GM21576 (cell line): Measurements from ENCODE around the gene SLC25A27.
A peak's percentile ranks its signal among the peaks of the same experiment; 100 is the strongest.
"Not testable (repeated sequence)": the region's sequence is repeated elsewhere in the genome, so short reads cannot be mapped to it uniquely, and the experiment has no call there.

Source experiments
- ATAC-seq: cut with Tn5 transposase; IDR thresholded peaks from one replicate; pipeline ENCODE4 v1.9.1; 2021; ENCODE audit warnings: mild to moderate bottlenecking, moderate library complexity; ENCODE audit not compliant: unreplicated experiment

SLC25A27 gene, protein sequence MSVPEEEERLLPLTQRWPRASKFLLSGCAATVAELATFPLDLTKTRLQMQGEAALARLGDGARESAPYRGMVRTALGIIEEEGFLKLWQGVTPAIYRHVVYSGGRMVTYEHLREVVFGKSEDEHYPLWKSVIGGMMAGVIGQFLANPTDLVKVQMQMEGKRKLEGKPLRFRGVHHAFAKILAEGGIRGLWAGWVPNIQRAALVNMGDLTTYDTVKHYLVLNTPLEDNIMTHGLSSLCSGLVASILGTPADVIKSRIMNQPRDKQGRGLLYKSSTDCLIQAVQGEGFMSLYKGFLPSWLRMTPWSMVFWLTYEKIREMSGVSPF

DNA sequence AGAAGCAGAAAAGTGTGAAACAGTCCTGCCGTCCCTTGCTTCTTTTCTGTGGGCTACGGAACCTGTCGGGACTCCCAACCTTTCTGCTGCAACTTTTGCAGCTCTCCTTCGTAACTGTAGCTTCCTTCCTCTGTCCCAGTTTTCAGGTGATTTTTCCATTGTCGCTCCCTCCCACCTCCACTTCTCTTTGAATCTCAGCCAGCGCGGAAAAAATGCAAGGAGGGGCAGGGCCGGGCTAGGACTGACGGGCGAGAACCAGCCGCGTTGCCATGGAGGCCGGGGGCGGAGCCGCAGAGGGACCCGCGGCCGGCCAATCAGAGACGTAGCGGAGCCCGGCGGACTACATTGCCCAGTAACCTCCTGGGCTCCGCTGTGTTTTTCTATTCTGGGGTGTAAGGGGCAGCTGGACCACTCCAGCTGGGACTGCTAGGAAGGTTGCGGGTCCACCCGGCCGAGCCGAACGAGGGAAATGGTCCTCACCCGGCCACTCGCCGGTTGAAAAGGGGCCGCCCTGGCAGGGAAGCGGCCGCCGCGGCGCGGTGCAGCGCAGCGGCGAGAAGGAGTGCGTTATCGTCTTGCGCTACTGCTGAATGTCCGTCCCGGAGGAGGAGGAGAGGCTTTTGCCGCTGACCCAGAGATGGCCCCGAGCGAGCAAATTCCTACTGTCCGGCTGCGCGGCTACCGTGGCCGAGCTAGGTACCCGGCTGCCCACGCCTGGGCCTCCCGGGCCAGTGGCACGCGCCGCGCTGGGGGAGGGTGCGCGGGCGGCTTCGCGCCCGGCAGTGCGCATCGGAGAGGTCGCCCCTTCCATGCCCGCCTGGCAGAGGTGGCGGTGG lies at the start of gene SLC25A27, which contains the start of gene CYP39A1:
SLC25A27 (plus strand) TSS at position 373 of the 836 bp plus-strand sequence; CDS start at position 591, 218 bp downstream.
CYP39A1 (minus strand) TSS at position 216 of the 836 bp plus-strand sequence. CDS start 236 bp downstream, outside the sequence.
- ATAC-seq: peak; percentile 100

GRCh38 chr6:46605091-46605797 lies 47.5 kb upstream of the SLC25A27 start:
- ATAC-seq: no peak

DNA sequence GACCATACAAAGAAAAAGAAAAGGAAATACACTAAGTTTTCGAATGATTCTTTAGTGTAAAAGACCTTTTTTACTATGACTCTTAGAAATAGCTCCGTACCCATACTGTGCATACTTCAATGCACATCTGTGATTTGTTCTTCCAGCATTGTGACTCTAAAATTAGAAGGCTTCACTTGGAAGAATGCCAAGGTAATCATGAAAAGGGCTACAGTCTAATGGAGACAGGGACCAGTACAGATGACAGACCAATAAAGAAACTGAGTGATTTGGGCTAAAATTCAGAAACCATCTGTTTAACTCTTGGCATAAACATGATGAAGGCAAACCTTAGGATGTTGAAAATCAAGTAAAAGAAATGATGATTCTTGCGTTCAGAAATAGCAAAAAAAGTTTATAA lies 46.4 kb upstream of the SLC25A27 start:
- ATAC-seq: no peak

GRCh38 chr6:46610862-46611553 lies 41.8 kb upstream of the SLC25A27 start:
- no peak for ATAC-seq

DNA sequence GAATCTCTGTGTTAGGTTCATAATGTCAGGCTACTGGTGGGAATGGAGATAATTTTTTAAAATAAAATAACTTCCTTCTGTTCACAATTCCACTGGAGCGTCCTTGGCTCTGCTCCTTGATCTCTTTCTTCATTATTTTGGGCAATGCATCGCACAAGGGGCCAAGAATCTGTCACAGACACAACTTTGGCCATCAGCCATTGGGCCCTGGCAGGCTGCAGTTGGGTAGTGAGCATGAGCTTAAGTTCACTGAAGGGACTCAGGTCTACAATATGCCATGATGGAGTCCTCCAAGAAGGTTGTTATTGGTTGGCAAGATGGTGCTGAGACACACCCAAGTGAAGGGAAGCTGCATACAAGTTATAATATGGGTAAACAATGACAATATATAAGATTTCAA lies 40.1 kb upstream of the SLC25A27 start:
- ATAC-seq: no peak

GRCh38 chr6:46618726-46619125 lies 34.0 kb upstream of the SLC25A27 start:
- no peak for ATAC-seq

- ATAC-seq: peak; percentile 75
Observed at GRCh38 chr6:46626228-46626909, 26.4 kb upstream of the SLC25A27 start.

DNA sequence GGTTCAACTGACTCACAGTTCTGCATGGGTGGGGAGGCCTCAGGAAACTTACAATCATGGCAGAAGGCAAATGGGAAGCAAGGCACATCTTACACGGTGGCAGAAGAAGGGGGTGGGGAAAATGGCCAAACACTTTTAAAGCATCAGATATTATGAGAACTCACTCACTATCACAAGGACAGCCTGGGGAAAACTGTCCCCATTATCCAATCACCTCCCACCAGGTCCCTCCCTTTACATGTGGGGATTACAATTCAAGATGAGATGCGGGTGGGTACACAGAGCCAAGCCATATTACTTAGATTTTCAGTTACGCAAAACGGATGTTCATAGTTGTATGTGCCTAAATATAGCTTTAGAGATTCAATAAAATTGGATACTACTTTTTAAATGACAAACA lies 25.8 kb upstream of the SLC25A27 start:
- no peak for ATAC-seq

DNA sequence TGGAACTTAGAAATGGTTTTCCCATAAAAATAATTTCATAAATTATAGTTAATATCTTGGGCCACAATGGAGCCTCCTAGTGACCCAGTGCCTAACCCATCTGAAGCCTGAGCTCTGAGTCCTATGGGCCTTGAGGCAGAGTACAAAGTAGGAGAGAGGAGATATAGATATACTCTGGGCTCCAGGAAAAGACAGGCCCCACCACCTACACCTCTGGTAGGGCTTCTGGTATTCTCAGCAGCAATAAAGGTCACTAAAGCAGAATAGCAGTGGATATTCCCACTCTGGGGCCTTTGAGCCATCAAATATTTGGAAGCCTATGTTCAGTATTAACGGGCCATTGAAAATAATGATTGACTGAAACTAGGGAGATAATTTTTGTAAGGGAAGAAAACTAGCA lies 24.3 kb upstream of the SLC25A27 start:
- ATAC-seq: no peak

GRCh38 chr6:46628976-46629375 lies 23.8 kb upstream of the SLC25A27 start:
- no peak for ATAC-seq

- no peak for ATAC-seq
Observed at GRCh38 chr6:46629691-46630090, 23.1 kb upstream of the SLC25A27 start.

- ATAC-seq: no peak
Observed at GRCh38 chr6:46632053-46632452, 20.7 kb upstream of the SLC25A27 start.

GRCh38 chr6:46635462-46635861 lies 17.3 kb upstream of the SLC25A27 start:
- ATAC-seq: no peak

DNA sequence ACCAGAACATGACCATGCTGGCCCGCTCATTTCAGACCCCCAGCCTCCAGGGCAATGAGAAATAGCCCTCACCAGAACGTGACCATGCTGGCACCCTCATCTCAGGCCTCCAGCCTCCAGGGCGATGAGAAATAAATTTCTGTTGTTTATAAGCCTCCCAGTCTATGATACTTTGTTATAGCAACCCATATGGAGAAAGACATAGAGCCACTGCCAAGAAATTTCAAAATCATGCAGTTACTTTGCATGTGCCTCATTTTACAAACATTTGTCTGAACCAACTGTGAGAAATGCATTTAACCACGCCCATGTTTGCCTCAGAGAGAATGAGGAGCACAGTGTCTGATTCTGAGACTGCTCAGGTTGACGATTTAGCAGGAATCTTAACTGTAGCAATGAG lies 15.6 kb upstream of the SLC25A27 start:
- no peak for ATAC-seq

DNA sequence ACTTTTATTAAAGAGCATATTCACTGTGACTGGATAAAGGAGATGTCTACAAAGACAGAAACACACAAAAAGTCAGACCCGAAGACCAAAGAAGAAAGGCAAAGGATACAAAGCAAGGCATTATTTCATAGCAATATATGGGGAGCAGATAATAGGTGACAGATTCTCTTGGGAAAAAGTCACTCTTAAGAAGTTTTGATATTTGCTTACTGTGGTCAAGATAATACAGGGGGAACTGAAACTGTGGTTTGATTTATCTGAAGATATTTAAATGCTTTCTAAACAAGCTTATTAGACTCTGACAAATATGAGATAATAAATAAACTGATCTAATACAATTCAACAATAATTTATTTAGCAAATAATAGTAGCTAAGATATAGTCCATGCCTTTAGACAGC lies 14.8 kb upstream of the SLC25A27 start:
- no peak for ATAC-seq

DNA sequence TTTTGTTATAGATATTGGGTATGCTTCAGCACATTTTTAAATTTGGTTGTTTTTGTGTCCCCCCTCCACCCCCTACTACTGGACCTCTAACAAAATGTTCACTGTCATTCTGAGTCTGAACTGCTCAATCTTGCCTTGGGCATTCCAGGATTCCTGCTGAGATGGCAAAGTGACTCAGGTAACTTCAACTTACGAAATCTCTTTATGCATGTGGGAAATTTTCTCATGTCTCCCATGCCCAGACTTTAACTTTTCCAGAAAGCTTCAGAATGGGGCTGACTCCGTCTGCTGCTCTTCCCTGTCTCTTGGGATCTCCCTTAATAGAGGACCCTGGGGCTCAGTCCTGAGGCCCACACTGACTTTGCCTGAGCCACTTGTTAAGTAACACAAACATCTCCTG lies 14.1 kb upstream of the SLC25A27 start:
- no peak for ATAC-seq

DNA sequence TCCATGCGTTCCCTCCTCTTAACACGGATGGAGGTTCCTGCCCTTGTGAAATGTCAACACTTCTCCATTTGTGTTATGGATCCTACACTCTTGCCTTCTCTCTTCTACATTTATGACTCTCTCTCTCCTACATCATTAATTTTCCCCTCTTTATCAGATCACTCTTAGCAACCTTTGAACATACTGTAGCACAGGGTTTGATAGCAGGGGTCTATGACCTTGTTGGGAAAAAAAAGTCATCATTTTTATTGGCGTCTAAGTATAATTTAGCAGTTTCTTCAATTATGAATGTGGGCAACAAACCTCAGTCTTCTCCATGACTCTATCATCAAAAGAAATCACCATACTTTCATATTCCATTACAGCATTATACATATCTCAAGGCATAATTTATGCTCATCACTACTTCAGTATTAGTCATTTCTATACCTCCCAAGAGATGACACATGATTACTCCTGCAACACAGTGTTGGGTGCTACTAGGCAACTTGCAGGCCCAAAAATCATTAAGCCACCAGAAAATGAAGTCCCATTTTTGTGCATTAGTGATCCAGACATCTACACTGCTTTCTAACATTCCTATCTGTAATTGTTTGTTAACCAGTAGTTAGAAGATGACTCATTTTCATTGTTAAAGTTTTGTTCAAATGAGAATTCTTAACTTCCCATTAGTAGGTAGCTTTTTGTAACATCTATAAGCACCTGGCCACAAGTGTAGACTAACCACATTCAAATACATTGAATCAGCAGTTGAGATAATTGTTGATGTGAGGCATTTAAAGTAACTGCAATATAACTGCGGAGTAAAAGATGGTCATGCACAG lies 9.6 kb upstream of the SLC25A27 start:
- ATAC-seq: no peak

DNA sequence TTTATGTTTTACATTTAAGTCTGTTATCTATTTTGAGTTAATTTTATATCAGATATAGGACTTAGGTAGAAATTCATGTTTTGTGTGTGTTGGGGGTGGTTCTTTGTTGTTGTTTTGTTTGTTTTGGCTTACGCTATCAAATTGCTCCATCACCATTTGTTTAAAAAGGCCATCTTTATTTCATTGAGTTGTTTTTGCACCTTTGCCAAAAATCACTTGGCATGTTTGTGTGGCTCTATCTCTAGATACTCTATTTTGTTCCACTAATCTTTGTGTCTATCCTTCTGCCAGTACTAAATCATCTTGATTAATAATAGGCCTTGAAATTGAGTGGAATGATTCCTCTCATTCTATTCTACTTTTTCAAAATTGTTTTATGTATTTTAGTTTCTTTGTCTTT lies 7.5 kb upstream of the SLC25A27 start:
- no peak for ATAC-seq

- ATAC-seq: not testable (repeated sequence)
Observed at GRCh38 chr6:46648108-46648507, 4.7 kb upstream of the SLC25A27 start.
